IPS-18c (cell line): ENCODE data around the gene CSNK1E.
"Not testable (repeated sequence)": the region's sequence is repeated elsewhere in the genome, so short reads cannot be mapped to it uniquely, and the experiment has no call there.

Experiments used
- H3K4me3 ChIP-seq: 2 replicates; pipeline ENCODE4 v1.7.0; 2013; ENCODE audit warnings: low read depth, mild to moderate bottlenecking, low read length, moderate library complexity; ENCODE audit not compliant: insufficient read depth
- H3K9me3 ChIP-seq: one replicate; pipeline ENCODE4 v1.6.1; 2013; ENCODE audit warnings: mild to moderate bottlenecking, low read length, moderate library complexity; ENCODE audit not compliant: control insufficient read depth, insufficient read depth

CSNK1E gene

DNA sequence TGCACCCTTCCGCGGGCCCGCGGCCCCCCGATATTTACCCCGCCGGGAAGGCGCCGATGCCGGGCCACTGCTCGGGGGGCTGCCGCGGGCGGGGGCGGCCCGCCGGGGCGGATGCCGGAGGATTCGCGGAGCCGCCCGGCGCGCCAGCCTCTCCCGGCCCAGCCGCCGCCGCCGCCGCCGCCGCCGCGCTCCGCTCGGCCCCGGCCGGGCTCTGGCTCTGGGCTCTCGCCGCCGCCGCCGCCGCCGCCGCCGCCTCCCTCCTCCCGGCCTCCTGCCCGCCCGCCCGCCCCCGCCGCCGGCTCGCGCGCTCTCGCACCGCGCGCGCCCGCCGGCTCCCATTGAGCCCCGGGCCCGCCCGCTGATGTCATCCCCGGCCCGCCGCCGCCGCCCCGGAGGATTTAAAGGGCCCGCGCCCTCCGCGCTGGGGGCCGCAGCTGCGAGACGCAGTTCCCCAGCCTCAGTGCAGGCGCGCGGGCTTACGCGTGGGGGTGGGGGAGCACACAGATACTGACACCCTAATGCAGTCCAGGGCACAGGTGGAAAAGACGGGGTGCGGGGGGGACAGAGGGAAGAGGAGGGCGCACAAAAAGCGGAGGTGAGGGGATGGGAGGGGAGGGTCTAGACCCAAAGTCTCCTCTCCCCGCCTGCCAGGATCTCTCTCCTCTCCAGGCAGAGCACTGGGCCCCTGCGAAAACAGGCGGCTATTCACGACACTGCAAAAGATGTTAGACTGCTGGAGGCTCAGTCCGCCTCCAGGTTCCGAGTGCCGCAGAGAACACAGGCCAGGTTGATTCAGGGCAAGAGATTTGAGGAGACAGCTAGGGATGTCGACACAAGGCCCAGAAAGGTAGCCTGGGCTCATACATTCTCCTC lies at the start of gene CSNK1E:
Gene CSNK1E, minus strand, starts transcription at position 312 of the 873 bp plus-strand sequence. CDS start 3,276 bp downstream, outside the sequence.
- H3K4me3 ChIP-seq, result peak within 1 kb of the TSS; percentile 76
- peaks cover 5% of the 10 kb centered on the region for H3K9me3 ChIP-seq

DNA sequence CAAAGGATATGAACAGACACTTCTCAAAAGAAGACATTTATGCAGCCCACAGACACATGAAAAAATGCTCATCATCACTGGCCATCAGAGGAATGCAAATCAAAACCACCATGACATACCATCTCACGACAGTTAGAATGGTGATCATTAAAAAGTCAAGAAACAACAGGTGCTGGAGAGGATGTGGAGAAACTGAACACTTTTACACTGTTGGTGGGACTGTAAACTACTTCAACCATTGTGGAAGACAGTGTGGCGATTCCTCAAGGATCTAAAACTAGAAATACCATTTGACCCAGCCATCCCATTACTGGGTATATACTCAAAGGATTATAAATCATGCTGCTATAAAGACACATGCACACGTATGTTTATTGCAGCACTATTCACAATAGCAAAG lies 48.6 kb upstream of the CSNK1E start:
- H3K4me3 ChIP-seq, H3K9me3 ChIP-seq: not testable (repeated sequence)

DNA sequence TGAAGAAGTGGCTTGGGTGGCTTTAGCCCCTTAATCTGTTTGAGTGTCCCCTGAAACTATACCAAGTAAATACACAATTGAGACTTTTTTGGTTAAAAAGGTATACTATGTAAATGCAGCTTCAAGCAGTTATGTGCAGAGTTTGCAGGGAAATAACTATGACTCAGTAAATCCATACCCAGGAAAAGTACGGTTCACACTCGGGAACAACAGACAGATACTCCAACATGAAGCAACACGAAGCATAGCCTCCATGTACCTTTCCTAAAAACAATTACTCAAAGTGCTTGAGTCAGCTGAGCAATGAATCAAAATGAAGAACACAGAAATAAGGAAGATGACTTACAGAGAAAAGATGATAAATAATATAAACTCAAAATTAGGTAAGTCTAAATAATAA lies 47.9 kb upstream of the CSNK1E start:
- H3K4me3 ChIP-seq, result not testable (repeated sequence)

DNA sequence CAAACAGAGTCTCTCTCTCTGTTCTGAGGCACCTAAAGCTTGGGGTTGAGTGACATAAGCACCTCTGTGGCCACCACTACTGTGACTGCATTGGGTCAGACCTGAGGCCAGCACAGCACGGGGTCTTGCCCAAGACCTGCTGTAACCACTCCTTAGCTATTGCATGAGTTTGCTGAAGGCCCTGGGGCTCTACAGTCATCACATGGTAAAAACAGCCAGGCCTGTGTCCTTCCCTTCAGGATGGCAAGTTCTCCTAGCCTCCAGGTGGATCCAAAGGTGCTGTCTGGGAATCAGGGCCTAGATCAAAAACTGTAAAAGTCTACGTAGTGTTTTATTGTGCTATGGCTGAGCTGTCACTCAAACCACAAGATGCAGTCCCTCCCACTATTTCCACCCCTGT lies 43.3 kb upstream of the CSNK1E start:
- not testable (repeated sequence) for H3K4me3 ChIP-seq

More for the DNA sequence above, 47.9 kb upstream of the CSNK1E start:
- not testable (repeated sequence) for H3K9me3 ChIP-seq

DNA sequence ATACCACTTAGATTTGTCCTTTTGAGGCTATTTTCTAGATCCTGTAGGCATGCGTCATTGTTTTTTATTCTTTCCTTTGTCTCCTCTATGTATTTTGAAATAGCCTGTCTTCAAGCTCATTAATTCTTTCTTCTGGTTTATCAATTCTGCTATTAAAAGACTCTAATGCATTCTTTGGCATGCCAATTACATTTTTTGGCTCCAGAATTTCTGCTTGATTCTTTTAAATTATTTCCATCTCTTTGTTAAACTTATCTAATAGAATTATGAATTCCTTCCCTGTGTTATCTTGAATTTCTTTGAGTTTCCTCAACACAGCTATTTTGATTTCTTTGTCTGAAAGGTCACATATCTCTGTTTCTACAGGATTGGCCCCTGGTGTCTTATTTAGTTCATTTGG lies 42.6 kb upstream of the CSNK1E start:
- not testable (repeated sequence) for H3K9me3 ChIP-seq, H3K4me3 ChIP-seq

More for the DNA sequence above, 43.3 kb upstream of the CSNK1E start:
- H3K9me3 ChIP-seq, result not testable (repeated sequence)

DNA sequence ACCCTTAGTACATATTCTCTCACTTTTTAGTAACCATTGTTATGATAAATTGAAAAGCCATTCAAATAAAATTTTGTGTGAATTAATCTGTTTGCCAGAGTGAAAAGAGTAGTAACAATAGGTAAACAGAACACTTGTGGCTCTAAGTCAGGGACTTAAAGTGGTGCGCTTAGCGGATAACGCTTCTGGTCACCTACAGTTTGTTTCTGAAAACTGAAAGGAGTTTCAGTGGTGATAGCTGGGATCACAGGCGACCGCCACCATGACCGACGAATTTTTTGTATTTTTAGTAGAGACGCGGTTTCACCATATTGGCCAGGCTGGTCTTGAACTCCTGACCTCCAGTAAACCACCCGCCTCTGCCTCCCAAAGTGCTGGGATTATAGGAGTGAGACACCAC lies 40.7 kb upstream of the CSNK1E start:
- not testable (repeated sequence) for H3K9me3 ChIP-seq, H3K4me3 ChIP-seq

DNA sequence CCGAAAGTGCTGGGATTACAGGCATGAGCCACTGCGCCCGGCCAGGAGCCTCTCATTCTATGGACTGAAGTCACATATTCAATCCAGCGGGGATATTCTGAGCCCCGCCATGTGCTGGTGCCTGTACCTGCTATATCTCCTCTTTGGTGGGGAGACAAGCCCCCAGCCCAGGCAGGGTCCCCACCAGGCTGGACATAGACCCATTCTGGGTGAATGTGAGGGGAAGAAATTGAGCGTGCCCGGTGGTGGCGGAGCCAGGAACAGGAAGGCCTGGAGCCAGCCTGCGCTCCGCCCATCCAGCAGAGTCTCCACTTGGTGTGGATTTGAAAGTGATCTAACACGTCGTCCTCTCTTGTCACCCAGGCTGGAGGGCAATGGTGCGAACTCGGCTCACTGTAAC lies 38.0 kb upstream of the CSNK1E start:
- Histone ChIP-seq H3K9me3 (no peaks in the 10 kb centered on the region), H3K4me3 (no peak overlapping the region)

DNA sequence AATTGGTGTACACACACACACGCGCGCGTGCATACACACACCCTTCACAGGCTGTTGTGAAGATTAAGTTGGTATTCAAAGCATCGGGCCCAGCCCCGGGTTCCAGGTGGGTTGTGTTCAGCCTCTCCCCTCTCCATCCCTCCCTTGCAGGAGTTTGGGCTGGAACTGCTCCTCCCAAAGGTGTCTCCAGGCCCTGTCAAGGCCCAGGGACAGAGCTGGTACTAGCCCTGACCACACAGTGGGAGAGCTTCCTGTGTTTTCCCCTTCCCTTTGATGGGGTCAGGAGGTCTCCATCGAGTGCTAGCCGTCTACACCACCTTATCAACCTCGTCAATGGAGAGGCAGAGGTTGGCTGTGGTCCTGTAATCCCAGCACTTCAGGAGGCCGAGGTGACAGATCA lies 36.5 kb upstream of the CSNK1E start:
- Histone ChIP-seq H3K4me3 (no peak overlapping the region), H3K9me3 (no peaks in the 10 kb centered on the region)

DNA sequence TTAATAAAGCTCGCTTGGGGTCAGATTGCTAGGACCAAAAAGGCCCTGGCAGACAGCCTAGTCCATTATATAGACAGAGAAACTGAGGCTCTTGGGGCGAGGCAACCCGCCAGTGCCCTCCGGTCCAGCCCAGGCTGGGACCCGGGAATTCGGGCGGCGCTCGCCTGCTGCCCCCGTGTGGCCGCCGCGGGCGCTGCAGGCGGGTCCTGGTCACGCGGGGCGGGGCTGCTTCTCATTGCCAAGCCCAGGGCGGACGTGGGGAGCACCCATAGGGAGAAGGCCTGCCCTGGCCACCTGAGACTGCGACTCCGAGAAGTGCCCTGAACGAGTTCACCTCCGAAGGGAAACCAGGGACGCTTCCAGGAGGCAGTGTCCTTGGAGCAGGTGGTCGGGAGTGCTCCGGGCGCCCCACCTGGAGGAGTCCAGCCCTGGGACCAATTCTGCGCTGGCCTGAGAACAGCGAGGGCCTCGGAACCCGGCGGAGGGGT lies 36.0 kb upstream of the CSNK1E start:
- Histone ChIP-seq H3K9me3 (no peaks in the 10 kb centered on the region), H3K4me3 (no peak overlapping the region)

DNA sequence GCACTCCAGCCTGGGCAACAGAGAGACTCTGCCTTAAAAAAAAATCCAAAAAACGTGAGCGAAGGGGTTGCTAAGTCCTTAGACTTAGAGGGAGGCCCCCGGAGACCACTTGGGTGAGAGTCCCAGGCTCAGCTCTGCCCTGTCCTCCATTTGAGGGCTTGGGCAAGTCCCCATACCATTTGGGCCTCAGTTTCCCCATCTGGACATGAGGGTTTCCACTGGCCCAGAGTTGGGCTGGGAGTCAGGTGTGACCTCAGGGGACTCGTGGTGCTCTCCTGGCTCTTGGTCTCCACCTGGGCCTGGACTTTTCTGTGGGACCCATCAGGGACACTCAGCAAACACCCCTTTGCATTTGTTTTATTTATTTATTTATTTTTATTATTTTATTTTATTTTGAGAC lies 35.2 kb upstream of the CSNK1E start:
- Histone ChIP-seq H3K9me3 (no peaks in the 10 kb centered on the region), H3K4me3 (no peak overlapping the region)

DNA sequence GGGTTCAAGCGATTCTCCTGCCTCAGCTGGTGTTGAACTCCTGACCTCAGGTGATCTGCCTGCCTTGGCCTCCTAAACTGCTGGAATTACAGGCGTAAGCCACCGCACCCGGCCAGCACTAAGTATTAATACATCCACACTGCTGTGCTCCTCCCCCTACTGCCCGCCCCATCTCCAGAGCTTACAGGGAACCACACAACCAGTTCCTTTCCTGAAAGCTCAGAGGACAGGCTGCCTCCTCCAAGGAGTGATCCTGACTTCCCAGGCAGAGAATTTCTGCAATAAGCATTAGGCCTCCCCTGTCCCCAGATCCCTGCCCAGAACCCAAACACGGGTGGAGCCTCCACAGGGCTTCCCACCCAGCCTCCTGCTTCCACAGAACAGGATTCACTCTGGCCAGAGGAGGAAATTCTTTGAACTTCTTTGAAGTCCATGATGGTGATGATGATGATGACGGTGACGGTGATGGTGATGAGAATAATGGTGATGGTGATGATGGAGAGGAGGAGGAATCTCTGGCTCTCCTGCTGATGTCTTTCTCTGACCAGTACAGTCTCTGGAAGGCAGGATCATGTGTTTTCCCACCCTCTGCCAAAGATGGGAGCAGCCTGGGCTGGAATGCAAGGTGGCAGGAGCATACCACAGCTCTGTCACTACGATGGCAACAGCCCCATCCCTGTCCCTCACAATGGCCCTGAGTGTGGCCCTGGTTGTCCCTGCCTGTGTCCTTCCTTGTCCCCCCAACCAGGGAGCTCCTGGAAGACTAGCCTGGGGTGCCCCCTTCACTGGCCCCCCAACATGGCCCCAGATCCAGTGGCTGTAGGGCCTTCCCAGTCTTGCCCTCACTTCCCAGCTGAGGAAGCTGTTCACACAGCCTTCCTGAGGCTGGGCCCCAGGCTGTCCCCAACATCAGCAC lies 33.5 kb upstream of the CSNK1E start:
- no peaks in the 10 kb centered on the region for H3K9me3 ChIP-seq

DNA sequence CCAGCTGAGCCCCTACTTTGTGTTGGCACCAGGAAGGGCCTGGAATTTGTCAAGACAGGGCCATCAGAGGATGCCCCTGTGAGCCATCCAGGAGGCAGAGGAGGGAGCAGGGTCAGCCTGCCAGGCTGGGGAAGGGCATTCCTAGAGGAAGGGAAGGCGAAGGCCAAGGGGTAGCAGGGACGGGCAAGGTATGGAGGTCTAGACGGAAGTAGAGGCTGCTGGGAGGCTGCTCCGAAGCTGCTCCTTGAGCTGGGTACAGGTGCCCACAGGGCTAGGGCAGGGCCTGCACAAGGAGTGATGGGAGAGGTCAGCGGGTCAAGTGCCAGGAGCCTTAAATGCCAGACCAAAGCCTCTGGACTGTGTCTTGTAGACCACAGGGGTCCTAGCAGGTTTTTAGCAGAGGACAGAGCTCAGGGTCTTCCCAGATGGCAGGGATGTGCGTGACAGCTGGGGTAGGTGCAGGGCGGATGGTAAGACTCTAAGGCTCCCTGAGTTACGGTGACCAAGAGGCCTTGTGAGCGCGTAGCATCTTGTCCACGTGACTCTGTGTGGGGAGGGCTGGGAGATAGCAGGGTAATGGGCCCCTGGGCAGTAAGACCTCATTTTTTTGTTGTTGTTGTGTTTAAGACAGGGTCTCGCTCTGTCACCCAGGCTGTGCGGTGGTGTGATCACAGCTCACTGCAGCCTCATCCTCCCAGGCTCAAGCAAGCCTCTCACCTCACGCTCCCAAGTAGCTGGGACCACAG lies 31.7 kb upstream of the CSNK1E start:
- no peaks in the 10 kb centered on the region for H3K9me3 ChIP-seq
- H3K4me3 ChIP-seq, result no peak overlapping the region

More for the DNA sequence above, 33.5 kb upstream of the CSNK1E start:
- H3K4me3 ChIP-seq, result no peak overlapping the region

DNA sequence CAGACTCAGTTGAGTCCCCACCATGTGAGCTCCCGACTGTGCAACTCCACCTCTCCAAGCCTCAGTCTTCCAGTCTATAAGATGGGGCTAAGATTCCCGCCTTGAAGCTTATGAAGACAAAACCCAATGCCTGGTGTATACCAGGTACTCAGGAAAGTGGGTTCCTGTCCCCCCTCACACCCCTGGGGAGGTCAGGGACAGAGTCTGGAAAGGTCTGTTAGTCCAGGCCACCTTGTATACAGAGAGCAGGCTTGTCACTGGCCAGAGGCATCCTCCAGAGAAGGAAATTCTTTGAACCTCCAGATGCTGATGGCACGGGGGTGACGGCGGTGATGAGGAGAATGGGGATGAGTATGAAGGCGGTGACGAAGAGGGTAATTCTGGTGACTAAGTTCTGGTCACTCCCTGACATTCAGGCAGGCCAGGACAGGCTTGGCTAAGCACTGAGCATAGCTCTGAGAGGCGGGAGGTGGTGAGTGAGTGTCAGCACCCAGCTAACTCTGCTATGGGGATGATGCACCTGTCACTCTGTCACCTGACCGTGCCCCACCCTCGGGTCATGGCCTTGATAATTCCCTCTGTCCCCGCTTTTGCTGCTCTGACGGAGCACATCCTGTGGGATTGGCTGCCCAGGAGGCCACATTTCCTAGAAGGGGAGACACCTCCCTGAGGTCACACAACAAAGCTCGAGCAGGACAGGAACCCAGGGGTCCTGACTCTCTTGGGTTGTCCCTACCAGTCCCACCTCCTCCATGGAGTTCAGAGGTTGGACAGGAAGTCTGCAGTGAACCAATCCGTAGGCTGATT lies 30.9 kb upstream of the CSNK1E start:
- Histone ChIP-seq H3K9me3 (no peaks in the 10 kb centered on the region), H3K4me3 (no peak overlapping the region)

DNA sequence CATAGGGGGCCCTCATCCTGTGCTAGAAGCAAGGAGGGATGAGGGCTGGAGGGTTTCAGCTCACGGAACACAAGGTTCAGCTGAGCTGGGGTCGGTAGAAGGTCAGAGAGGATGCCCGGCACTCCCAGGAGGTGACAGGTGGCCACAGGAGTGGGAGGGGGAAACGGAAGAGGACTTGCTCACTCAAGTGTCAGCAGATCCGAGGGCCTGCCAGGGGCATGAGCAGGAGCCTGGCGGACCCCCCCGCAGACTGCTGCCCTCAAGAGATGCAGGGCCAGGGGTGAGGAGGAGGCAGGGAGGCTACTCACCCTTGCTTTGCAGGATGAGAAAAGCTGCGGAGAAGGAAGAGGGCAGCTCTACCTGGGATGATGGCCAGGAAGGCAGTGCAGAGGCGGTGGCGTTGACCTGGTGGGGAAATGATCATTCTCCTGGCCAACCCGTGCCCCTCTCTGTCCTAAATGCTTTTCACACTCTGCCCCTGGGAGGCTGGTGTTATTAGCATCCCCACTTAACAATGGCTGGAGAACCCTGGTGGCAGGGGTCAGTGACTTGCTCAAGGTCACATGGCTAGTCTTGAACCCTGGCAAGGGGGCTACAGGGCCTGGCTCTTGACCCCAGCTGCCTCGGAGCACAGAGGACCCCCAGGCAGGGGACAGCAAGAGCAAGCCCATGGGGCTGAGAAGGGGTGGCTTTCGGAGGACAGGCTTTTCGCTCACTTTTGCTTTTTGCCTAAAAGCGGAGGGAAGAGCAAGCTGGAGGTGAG lies 30.1 kb upstream of the CSNK1E start:
- Histone ChIP-seq H3K9me3 (no peaks in the 10 kb centered on the region), H3K4me3 (no peak overlapping the region)

DNA sequence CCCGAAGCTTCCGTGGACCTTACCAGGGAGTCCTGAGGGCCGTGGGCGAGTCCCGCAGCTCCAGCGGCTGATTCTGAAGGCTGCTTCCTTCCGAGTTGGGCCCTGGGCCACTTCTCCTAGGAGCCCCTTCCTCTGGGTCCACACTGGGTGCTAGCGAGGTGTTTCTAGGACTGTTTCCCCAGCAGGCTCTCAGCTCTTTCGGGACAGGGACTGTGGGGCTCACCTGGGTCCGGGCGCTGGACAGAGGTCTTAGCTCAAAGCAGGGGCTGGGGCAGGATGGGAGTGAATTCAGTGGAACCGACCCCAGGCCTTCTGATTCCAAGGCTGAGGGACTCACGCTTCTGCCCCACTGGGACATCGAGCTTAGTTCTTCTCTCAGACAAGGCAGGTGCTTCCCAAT lies 29.3 kb upstream of the CSNK1E start:
- Histone ChIP-seq H3K9me3 (no peaks in the 10 kb centered on the region), H3K4me3 (no peak overlapping the region)

DNA sequence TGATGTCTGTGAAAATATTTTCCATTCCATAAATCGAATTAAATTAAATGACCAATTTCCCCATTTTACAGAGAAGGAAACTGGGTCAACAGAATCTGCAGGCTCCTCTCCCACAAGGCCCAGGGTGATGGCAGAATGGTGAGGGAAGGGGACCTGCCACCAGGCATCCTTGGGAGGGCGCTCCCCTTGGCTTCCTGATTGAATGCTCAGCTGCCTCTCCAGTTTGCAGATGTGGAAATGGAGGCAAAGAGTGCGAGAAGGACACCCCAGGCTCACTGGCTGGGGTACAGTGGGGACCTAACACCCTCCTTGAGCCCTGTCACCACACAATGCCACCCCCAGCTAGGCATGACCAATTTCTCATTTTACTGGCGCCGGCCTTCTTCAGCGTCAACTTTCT lies 28.5 kb upstream of the CSNK1E start:
- H3K4me3 ChIP-seq, result no peak overlapping the region
- H3K9me3 ChIP-seq, result no peaks in the 10 kb centered on the region
